GM10266 (cell line): ENCODE results near the gene METRNL.

Experiments used
- DNase-seq: peaks from one replicate; pipeline ENCODE4 v3.0.0; 2012; ENCODE audit errors: extremely low spot score
- TF ChIP-seq, protein P1 (sequence below): IDR thresholded peaks from 2 replicates; pipeline ENCODE4 v1.5.1; 2012; ENCODE audit warnings: mild to moderate bottlenecking, low read depth; ENCODE audit not compliant: control insufficient read depth, insufficient read depth; ENCODE audit errors: missing control alignments

Gene METRNL

DNA sequence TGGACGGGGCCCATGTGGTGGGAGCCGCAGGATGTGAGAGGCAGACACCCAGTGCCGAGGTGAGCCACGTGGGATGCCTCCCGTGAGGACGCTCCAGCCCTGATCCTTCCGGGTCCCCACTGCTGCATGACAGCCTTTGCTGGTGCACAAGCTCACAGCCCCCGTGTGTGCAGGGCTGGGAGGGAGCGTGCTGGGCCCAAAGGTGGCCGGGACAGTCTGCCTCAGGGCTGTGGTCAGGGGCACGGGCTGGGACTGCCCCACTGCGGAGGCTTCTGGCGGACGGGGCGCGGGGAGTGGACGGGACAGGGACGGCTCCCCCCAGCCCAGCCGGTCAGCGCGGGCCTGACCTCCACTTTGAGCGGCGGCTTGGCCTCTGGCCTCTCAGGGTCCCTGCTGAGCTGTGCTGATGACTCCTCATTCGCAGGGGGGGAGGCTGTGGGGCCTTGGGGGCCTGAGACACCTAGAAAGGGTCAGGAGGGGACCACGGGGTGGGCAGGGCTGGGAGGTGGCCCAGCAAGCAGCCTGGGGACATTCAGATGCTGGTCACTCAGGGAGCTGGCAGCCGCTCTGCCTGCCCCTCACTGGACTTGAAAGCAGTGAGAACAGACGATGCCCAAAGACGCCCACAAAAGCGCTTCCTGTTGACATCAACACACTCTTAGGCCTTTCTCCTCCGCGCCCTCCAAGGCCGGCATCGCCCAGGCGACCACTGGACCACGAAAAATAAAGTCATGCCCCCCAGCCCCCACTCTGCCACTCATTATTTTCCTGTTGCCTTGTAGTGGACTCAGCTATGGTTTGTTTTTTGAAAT is 9.3 kb upstream of the METRNL start:
- no peak for DNase-seq
- TF ChIP-seq, protein P1, sequence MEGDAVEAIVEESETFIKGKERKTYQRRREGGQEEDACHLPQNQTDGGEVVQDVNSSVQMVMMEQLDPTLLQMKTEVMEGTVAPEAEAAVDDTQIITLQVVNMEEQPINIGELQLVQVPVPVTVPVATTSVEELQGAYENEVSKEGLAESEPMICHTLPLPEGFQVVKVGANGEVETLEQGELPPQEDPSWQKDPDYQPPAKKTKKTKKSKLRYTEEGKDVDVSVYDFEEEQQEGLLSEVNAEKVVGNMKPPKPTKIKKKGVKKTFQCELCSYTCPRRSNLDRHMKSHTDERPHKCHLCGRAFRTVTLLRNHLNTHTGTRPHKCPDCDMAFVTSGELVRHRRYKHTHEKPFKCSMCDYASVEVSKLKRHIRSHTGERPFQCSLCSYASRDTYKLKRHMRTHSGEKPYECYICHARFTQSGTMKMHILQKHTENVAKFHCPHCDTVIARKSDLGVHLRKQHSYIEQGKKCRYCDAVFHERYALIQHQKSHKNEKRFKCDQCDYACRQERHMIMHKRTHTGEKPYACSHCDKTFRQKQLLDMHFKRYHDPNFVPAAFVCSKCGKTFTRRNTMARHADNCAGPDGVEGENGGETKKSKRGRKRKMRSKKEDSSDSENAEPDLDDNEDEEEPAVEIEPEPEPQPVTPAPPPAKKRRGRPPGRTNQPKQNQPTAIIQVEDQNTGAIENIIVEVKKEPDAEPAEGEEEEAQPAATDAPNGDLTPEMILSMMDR: no peak

DNA sequence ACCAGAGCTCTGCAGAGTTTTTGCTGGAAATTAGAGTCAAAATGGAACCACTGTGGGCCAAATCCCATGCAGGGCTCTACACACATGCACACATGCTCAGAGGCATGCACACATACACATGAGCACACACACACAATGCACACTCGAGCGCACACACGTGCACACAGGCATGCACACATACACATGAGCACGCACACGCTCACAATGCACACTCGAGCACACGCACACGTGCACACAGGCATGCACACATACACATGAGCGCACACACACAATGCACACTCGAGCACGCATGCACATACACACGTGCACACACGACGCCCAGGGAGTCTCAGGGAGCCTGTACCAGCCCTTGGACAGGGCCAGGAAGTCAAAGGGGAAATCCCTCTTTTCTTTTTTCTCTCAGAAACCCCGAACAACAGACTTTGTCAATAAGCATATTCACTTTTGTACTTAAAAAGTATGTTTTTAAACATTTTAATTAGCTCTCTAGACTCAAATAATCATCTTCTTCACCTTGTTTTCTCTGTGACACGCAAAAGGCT is 8.5 kb upstream of the METRNL start:
- TF ChIP-seq, protein P1: no peak
- no peak for DNase-seq

GRCh38 chr17:83071365-83071764 is 8.0 kb upstream of the METRNL start:
- TF ChIP-seq, protein P1: no peak
- DNase-seq: no peak

GRCh38 chr17:83071966-83072562 is 7.3 kb upstream of the METRNL start:
- DNase-seq: no peak

GRCh38 chr17:83072600-83073358 is 6.6 kb upstream of the METRNL start:
- no peak for DNase-seq
- TF ChIP-seq, protein P1: no peak

More at GRCh38 chr17:83071966-83072562, 7.3 kb upstream of the METRNL start:
- TF ChIP-seq, protein P1: no peak

GRCh38 chr17:83073389-83074063 is 5.9 kb upstream of the METRNL start:
- TF ChIP-seq, protein P1: no peak
- DNase-seq: no peak
